Measurements from ENCODE around the gene PBX1. TPM values are rescaled to one million over a fixed set of nuclear protein-coding genes. Genes with fewer than 3 reads are reported as not detected.

PBX1 gene
- polyA plus RNA-seq, 1 donor (not counting 4 experiments of a cell fraction or from before 2014, with no cell fraction given) = 2.2 TPM

- no peak for DNase-seq (ENCODE audit: low read depth, low spot score)
- no peaks in the 10 kb centered on the region for H3K9me3 ChIP-seq (ENCODE audit: control insufficient read depth, low read depth, low read length)
- no peak overlapping the region for H3K27ac ChIP-seq (ENCODE audit: control insufficient read depth, insufficient read depth, low read length)
- TF ChIP-seq CTCF (optimal IDR thresholded peaks at IDR 0.05 in 1 of 3, IDR thresholded peaks at IDR 0.05 in 1 of 3, conservative IDR thresholded peaks at IDR 0.05 in 1 of 3; ENCODE audit: extremely low read depth in 1 of 3, insufficient read depth in 2 of 3, low read length in 3 of 3) = no peak
- no peak for TF ChIP-seq EZH2 (IDR thresholded peaks at IDR 0.05; ENCODE audit: low read length)
- no peak overlapping the region for H2AFZ ChIP-seq (ENCODE audit: control insufficient read depth, low read length)
- H3K27me3 ChIP-seq (ENCODE audit: control insufficient read depth, extremely low read depth, insufficient read depth, low read length) = no peaks in the 10 kb centered on the region
- no peak overlapping the region for H3K9ac ChIP-seq (ENCODE audit: control insufficient read depth, extremely low read depth, insufficient read depth, low read length)
- H3K9me1 ChIP-seq (ENCODE audit: control insufficient read depth, extremely low read depth, insufficient read depth, low read length) = no peaks in the 10 kb centered on the region
- H3K4me1 ChIP-seq (ENCODE audit: control insufficient read depth, extremely low read depth, insufficient read depth, low read length) = peaks cover 16% of the 10 kb centered on the region
- no peak for FAIRE-seq
- H4K20me1 ChIP-seq (ENCODE audit: control insufficient read depth, extremely low read depth, insufficient read depth, low read length) = no peaks in the 10 kb centered on the region
- no peaks in the 10 kb centered on the region for H3K79me2 ChIP-seq (ENCODE audit: control insufficient read depth, insufficient read depth, low read length)
- H3K36me3 ChIP-seq (ENCODE audit: control insufficient read depth in 2 of 2, extremely low read depth in 1 of 2, insufficient read depth in 2 of 2, low read length in 2 of 2) = no peaks in the 10 kb centered on the region
- H3K4me2 ChIP-seq (ENCODE audit: control insufficient read depth, extremely low read depth, insufficient read depth, low read depth, low read length) = no peak overlapping the region
- dilution Hi-C loops (cut with MboI; ENCODE audit: extremely low pct_ligation_motif_present, low sequenced_read_pairs) = no loop called here
- H3K4me3 ChIP-seq (ENCODE audit: control insufficient read depth in 2 of 3, extremely low read depth in 1 of 3, insufficient read depth in 2 of 3, low read depth in 1 of 3, low read length in 3 of 3) = no peak overlapping the region
Measured at GRCh38 chr1:164763098-164763497, 204.1 kb downstream of the PBX1 start.

- no peak for DNase-seq (ENCODE audit: low read depth, low spot score)
- Histone ChIP-seq H3K79me2 (ENCODE audit: control insufficient read depth, insufficient read depth, low read length) (no peaks in the 10 kb centered on the region), H2AFZ (ENCODE audit: control insufficient read depth, low read length) (no peak overlapping the region), H3K27me3 (ENCODE audit: control insufficient read depth, extremely low read depth, insufficient read depth, low read length) (no peaks in the 10 kb centered on the region), H3K4me3 (ENCODE audit: control insufficient read depth in 2 of 3, extremely low read depth in 1 of 3, insufficient read depth in 2 of 3, low read depth in 1 of 3, low read length in 3 of 3) (no peak overlapping the region), H3K27ac (ENCODE audit: control insufficient read depth, insufficient read depth, low read length) (no peak overlapping the region), H3K36me3 (ENCODE audit: control insufficient read depth in 2 of 2, extremely low read depth in 1 of 2, insufficient read depth in 2 of 2, low read length in 2 of 2) (no peaks in the 10 kb centered on the region), H3K9ac (ENCODE audit: control insufficient read depth, extremely low read depth, insufficient read depth, low read length) (no peak overlapping the region), H3K4me2 (ENCODE audit: control insufficient read depth, extremely low read depth, insufficient read depth, low read depth, low read length) (no peak overlapping the region), H4K20me1 (ENCODE audit: control insufficient read depth, extremely low read depth, insufficient read depth, low read length) (no peaks in the 10 kb centered on the region), H3K9me3 (ENCODE audit: control insufficient read depth, low read depth, low read length) (no peaks in the 10 kb centered on the region), H3K4me1 (ENCODE audit: control insufficient read depth, extremely low read depth, insufficient read depth, low read length) (peaks cover 16% of the 10 kb centered on the region), H3K9me1 (ENCODE audit: control insufficient read depth, extremely low read depth, insufficient read depth, low read length) (no peaks in the 10 kb centered on the region)
- TF ChIP-seq CTCF (optimal IDR thresholded peaks at IDR 0.05 in 1 of 3, IDR thresholded peaks at IDR 0.05 in 1 of 3, conservative IDR thresholded peaks at IDR 0.05 in 1 of 3; ENCODE audit: extremely low read depth in 1 of 3, insufficient read depth in 2 of 3, low read length in 3 of 3) (no peak), EZH2 (IDR thresholded peaks at IDR 0.05; ENCODE audit: low read length) (no peak)
- FAIRE-seq = no peak
- dilution Hi-C loops (cut with MboI; ENCODE audit: extremely low pct_ligation_motif_present, low sequenced_read_pairs) = no loop called here
Measured at GRCh38 chr1:164764333-164764732, 205.3 kb downstream of the PBX1 start.
